Neural cell (in vitro differentiated cells): Measurements from ENCODE around the gene DLG4.
"Not testable (repeated sequence)": the region's sequence is repeated elsewhere in the genome, so short reads cannot be mapped to it uniquely, and the experiment has no call there.

Experiments used
- CTCF ChIP-seq: fragments of 450-650 bp; IDR thresholded peaks from 2 replicates; pipeline ENCODE4 v1.5.1; 2014; ENCODE audit warnings: antibody characterized with exemption, mild to moderate bottlenecking, moderate library complexity; ENCODE audit not compliant: poor library complexity, severe bottlenecking
- EP300 ChIP-seq: fragments of 450-650 bp; conservative IDR thresholded peaks from 2 replicates; pipeline ENCODE4 v1.6.1; 2014; ENCODE audit warnings: antibody characterized with exemption, mild to moderate bottlenecking, moderate library complexity; ENCODE audit not compliant: poor library complexity, severe bottlenecking
- EZH2 ChIP-seq: fragments of 200-600, 300-800 bp; shearing (Covaris generic), sonication (generic); IDR thresholded peaks from 2 replicates; pipeline ENCODE4 v1.6.1; 2014; ENCODE audit warnings: antibody characterized with exemption, low read length, borderline replicate concordance, mild to moderate bottlenecking; ENCODE audit not compliant: insufficient read depth, poor library complexity, severe bottlenecking
- SMC3 ChIP-seq: fragments of 450-650 bp; conservative IDR thresholded peaks from 2 replicates; pipeline ENCODE4 v1.6.1; 2014; ENCODE audit warnings: antibody characterized with exemption, mild to moderate bottlenecking, moderate library complexity; ENCODE audit not compliant: poor library complexity

- not testable (repeated sequence) for TF ChIP-seq EZH2, SMC3, EP300, CTCF
Observed at GRCh38 chr17:7168841-7169564, 50.6 kb downstream of the DLG4 start.
